K562 (cell line): ENCODE measurements around the gene FRAT2. TPM values are rescaled to one million over a fixed set of nuclear protein-coding genes. Genes with fewer than 3 reads are reported as not detected.

ENCODE experiments used
- ATAC-seq: fragments of 200-7000 bp; cut with Tn5 transposase; 3 replicates; pipeline ENCODE4 v1.9.1; 2020; ENCODE audit warnings: moderate library complexity
- BruUV-seq: library from RNA; stranded (reverse); fragments of 400-500 nt; replicated peaks from 2 replicates; lab custom pipeline; 2021; lab: Mats Ljungman, UMichigan
- CTCF ChIA-PET: fragments of 300-600 bp; formaldehyde crosslinking; extraction: SDS; loops from one replicate; lab custom pipeline; 2021; ENCODE audit warnings: low intra/inter-chr PET ratio; lab: Yijun Ruan, JAX
- POLR2A ChIA-PET: fragments of 300-600, 350-650 bp; sonication (Branson Sonifier 250); formaldehyde crosslinking; extraction: SDS; loops from one replicate; lab custom pipeline; 2021; ENCODE audit warnings: antibody characterized with exemption, inconsistent platforms; lab: Yijun Ruan, JAX
- DNase-seq, 4 experiments: peaks; one replicate each; pipeline versions ENCODE4 v3.0.0 to v3.0.0-alpha.2; 2011 to 2018; ENCODE audit warnings: low spot score in 3 of 4, mixed read lengths in 3 of 4; ENCODE audit errors: extremely low read depth in 1 of 4
- FAIRE-seq: peaks from 2 replicates; lab custom pipeline; 2011; peaks lifted over from hg19 to GRCh38; lab: Jason Lieb, UNC
- H2AFZ ChIP-seq: 2 replicates; pipeline ENCODE4 v1.6.0; 2011; ENCODE audit warnings: low read depth, low read length, control low read depth, inconsistent platforms
- H3K27ac ChIP-seq: fragments of 200-600 bp; 3 replicates; pipeline ENCODE4 v1.8.0; 2011; ENCODE audit warnings: low read depth, mild to moderate bottlenecking, control low read depth, inconsistent platforms, low read length, moderate library complexity, mixed read lengths; ENCODE audit errors: extremely low read depth
- H3K27me3 ChIP-seq, 2 experiments: fragments of 300-600 bp in 1 of 2; 2 replicates in 1 of 2; 3 replicates in 1 of 2; pipeline versions ENCODE4 v1.6.0 to v1.8.0; 2011; ENCODE audit warnings: inconsistent platforms in 2 of 2, low read length in 2 of 2, mild to moderate bottlenecking in 1 of 2, mixed read lengths in 1 of 2, moderate library complexity in 1 of 2; ENCODE audit not compliant: control insufficient read depth in 2 of 2, insufficient read depth in 2 of 2
- H3K36me3 ChIP-seq: fragments of 300-600 bp; 3 replicates; pipeline ENCODE4 v1.8.0; 2011; ENCODE audit warnings: mild to moderate bottlenecking, low read length, inconsistent platforms; ENCODE audit not compliant: control insufficient read depth, insufficient read depth
- H3K4me1 ChIP-seq, 2 experiments: fragments of 200-600 bp in 1 of 2; replicated peaks in 1 of 2; 2 replicates in 1 of 2; 3 replicates in 1 of 2; pipeline versions ENCODE4 v1.5.1 to v1.8.0; 2011; ENCODE audit warnings: inconsistent platforms in 2 of 2, low read length in 2 of 2, mild to moderate bottlenecking in 1 of 2, mixed read lengths in 1 of 2, moderate library complexity in 1 of 2; ENCODE audit not compliant: control insufficient read depth in 2 of 2, insufficient read depth in 2 of 2
- H3K4me2 ChIP-seq: 2 replicates; pipeline ENCODE4 v1.6.1; 2011; ENCODE audit warnings: low read length, control low read depth, inconsistent platforms, mixed read lengths; ENCODE audit not compliant: insufficient read depth
- H3K4me3 ChIP-seq: fragments of 200-600 bp; sonication (generic), shearing (Covaris generic); 2 replicates; pipeline ENCODE4 v1.5.1; 2016; ENCODE audit warnings: control low read depth, inconsistent platforms
- H3K79me2 ChIP-seq: fragments of 200-600 bp; 3 replicates; pipeline ENCODE4 v1.8.0; 2011; ENCODE audit warnings: low read length, inconsistent platforms; ENCODE audit not compliant: control insufficient read depth, insufficient read depth
- H3K9ac ChIP-seq, 2 experiments: 2 replicates each; pipeline versions ENCODE4 v1.6.0 to v1.6.1; 2011; ENCODE audit warnings: low read depth in 2 of 2, low read length in 2 of 2, control low read depth in 1 of 2, inconsistent platforms in 1 of 2, mild to moderate bottlenecking in 1 of 2, mixed read lengths in 1 of 2; ENCODE audit not compliant: insufficient read depth in 1 of 2
- H3K9me1 ChIP-seq: one replicate; pipeline ENCODE4 v1.6.0; 2011; ENCODE audit warnings: inconsistent platforms, mild to moderate bottlenecking, low read length, moderate library complexity; ENCODE audit not compliant: control insufficient read depth, insufficient read depth
- H3K9me3 ChIP-seq: replicated peaks from 2 replicates; pipeline ENCODE4 v1.5.1; 2011; ENCODE audit warnings: low read depth, low read length, inconsistent platforms; ENCODE audit not compliant: control insufficient read depth, insufficient read depth
- H4K20me1 ChIP-seq: replicated peaks from 2 replicates; pipeline ENCODE4 v1.6.1; 2011; ENCODE audit warnings: low read length, inconsistent platforms, mixed read lengths; ENCODE audit not compliant: control insufficient read depth, insufficient read depth
- MIER1 ChIP-seq: fragments of 450-650 bp; IDR thresholded peaks from 2 replicates; pipeline ENCODE4 v1.6.1; 2016; ENCODE audit warnings: antibody characterized with exemption, mild to moderate bottlenecking, low read depth
- MYC ChIP-seq, 2 experiments: fragments of 250-450 bp in 1 of 2; sonication (Bioruptor Pico) in 1 of 2; IDR thresholded peaks; 2 replicates each; pipeline versions ENCODE4 v1.5.1 to v1.6.1; 2012 to 2021; ENCODE audit warnings: low read depth in 2 of 2, borderline replicate concordance in 1 of 2, improper control_type of control experiment in 1 of 2, low read length in 1 of 2, mild to moderate bottlenecking in 1 of 2, moderate library complexity in 1 of 2
- NCOA6 ChIP-seq: fragments of 450-650 bp; IDR thresholded peaks from 2 replicates; pipeline ENCODE4 v1.6.1; 2017; ENCODE audit warnings: mild to moderate bottlenecking
- PHTF2 ChIP-seq: fragments of 250-450 bp; sonication (Bioruptor Pico); IDR thresholded peaks from 2 replicates; pipeline ENCODE4 v1.5.0; 2021; ENCODE audit warnings: mild to moderate bottlenecking
- RBBP5 ChIP-seq: fragments of 200-600 bp; sonication (generic); IDR thresholded peaks from 2 replicates; pipeline ENCODE4 v1.6.1; 2012; ENCODE audit warnings: borderline replicate concordance, mild to moderate bottlenecking, low read length, control low read depth, inconsistent platforms; ENCODE audit not compliant: insufficient read depth, poor library complexity, severe bottlenecking
- RBFOX2 ChIP-seq: fragments of 200-400 bp; formaldehyde crosslinking; IDR thresholded peaks from 2 replicates; pipeline ENCODE4 v1.6.1; 2017; ENCODE audit warnings: low read depth, mild to moderate bottlenecking, low read length, moderate library complexity
- ZBTB7A ChIP-seq: IDR thresholded peaks from 2 replicates; pipeline ENCODE4 v1.6.1; 2011; ENCODE audit warnings: low read depth, mild to moderate bottlenecking, low read length, moderate library complexity, borderline replicate concordance; ENCODE audit not compliant: control insufficient read depth
- ZFX ChIP-seq: sonication (generic); formaldehyde crosslinking; IDR thresholded peaks from 2 replicates; pipeline ENCODE4 v1.8.0; 2022; ENCODE audit warnings: mild to moderate bottlenecking, missing genetic modification reagents, moderate library complexity
- WGBS: fragments of 100-300 bp; shearing (Covaris generic); methylation state at CpG from one replicate; pipeline ENCODE4 v1.1.6; 2016; ENCODE audit warnings: low coverage, mixed read lengths; ENCODE audit not compliant: insufficient coverage; ENCODE audit errors: missing lambda C conversion rate; 5-methylcytosine and 5-hydroxymethylcytosine counted together
- in situ Hi-C: fragments of 300-500 bp; cut with MboI; formaldehyde crosslinking; loops from 4 replicates; pipeline ENCODE4 v1.15.0; 2018; ENCODE audit warnings: inconsistent platforms, mixed read lengths
- intact Hi-C: fragments of 100-400 bp; cut with micrococcal nuclease; formaldehyde crosslinking; loops from 2 replicates; pipeline ENCODE4 v1.14.2; 2022
- polyA plus RNA-seq, 8 experiments: library from polyadenylated mRNA; depleted of rRNA in 4 of 8; stranded (reverse) in 5 of 8; unstranded in 3 of 8; fragments of >200 nt; fragmentation: Nextera tagmentation in 2 of 8; fragmentation: Illumina TruSeq in 1 of 8; extraction: Ambion mirVana in 2 of 8; extraction: Trizol in 1 of 8; gene quantifications; 2 replicates each; pipeline versions ENCODE4 v1.2.1 to v1.2.3, GENCODE V29; 2011 to 2014; ENCODE audit warnings: inconsistent platforms in 1 of 8, missing spikeins in 1 of 8
- total RNA-seq, 7 experiments: library from RNA; depleted of rRNA in 6 of 7; stranded (reverse); fragments of >200 nt in 6 of 7; fragmentation: Illumina TruSeq in 2 of 7; extraction: Trizol in 2 of 7; gene quantifications; 2 replicates each; pipeline versions ENCODE4 v1.2.1 to v1.2.3, GENCODE V29; 2011 to 2021; ENCODE audit warnings: low replicate concordance in 1 of 7
- TF ChIP-seq, protein P1 (sequence below): fragments of 450-650 bp; IDR thresholded peaks from 2 replicates; pipeline ENCODE4 v1.6.1; 2016
- TF ChIP-seq, protein P2 (sequence below): sonication (generic); formaldehyde crosslinking; IDR thresholded peaks from 2 replicates; pipeline ENCODE4 v1.4.0; 2020; ENCODE audit warnings: mild to moderate bottlenecking, missing genetic modification reagents
- TF ChIP-seq, protein P3 (sequence below): fragments of 250-450 bp; sonication (Bioruptor Pico); IDR thresholded peaks from 2 replicates; pipeline ENCODE4 v1.8.0; 2021; ENCODE audit warnings: mild to moderate bottlenecking, moderate library complexity
- TF ChIP-seq, protein P4 (sequence below): fragments of 250-450 bp; sonication (Bioruptor Pico); IDR thresholded peaks from 2 replicates; pipeline ENCODE4 v1.8.0; 2021; ENCODE audit warnings: moderate library complexity, mild to moderate bottlenecking, inconsistent platforms

FRAT2 gene
- total and polyA plus RNA-seq, 9 of the 15 experiments (the other 6 are each of a cell fraction or from before 2014, with no cell fraction given): 4.3 to 31.7 (median 19.5) TPM

DNA sequence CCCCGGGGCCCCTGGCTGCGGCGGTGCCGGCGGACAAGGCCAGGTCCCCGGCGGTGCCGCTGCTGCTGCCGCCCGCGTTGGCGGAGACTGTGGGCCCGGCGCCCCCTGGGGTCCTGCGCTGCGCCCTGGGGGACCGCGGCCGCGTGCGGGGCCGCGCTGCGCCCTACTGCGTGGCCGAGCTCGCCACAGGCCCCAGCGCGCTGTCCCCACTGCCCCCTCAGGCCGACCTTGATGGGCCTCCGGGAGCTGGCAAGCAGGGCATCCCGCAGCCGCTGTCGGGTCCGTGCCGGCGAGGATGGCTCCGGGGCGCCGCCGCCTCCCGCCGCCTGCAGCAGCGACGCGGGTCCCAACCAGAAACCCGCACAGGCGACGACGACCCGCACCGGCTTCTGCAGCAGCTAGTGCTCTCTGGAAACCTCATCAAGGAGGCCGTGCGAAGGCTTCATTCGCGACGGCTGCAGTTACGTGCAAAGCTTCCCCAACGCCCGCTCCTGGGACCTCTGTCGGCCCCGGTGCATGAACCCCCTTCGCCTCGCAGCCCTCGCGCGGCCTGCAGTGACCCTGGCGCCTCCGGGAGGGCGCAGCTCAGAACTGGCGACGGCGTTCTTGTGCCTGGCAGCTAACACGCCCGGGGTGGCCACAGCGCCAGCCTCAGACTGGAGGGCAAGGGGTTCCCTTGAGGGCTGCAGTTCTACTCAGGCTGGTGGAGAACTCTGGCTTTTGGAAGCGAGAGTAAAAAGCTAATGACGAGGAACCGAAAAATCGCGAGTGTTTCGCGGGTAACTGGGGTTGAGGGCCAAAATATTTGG, 14.7 kb downstream of the FRAT2 start:
- ChIA-PET CTCF (no interaction called here), POLR2A (interaction anchor here (0.6 to 1.5 kb wide), 7 partner anchors 8 to 820 kb away, joined by 3 to 9 read pairs (median 3); no protein-coding TSS in a partner anchor)
- Histone ChIP-seq H3K9ac (peak overlapping the region in 1 of 2 experiments; percentile 100; a peak in 3 of 4 replicates), H3K9me1 (no peaks in the 10 kb centered on the region), H3K4me1 (peaks cover 7 to 25% of the 10 kb centered on the region in 2 experiments), H3K36me3 (no peaks in the 10 kb centered on the region), H4K20me1 (no peaks in the 10 kb centered on the region), H3K27ac (no peak overlapping the region; the same call in 2 of the 3 replicates), H2AFZ (peak overlapping the region; percentile 24; the same call in 1 of the 2 replicates), H3K27me3 (no peaks in the 10 kb centered on the region), H3K4me3 (peak overlapping the region; percentile 75), H3K9me3 (no peaks in the 10 kb centered on the region), H3K79me2 (peaks cover 9% of the 10 kb centered on the region; the same call in 1 of the 3 replicates), H3K4me2 (peak overlapping the region; percentile 97)
- intact Hi-C loops (no loop called here), in situ Hi-C loops (no loop called here)
- no peak for FAIRE-seq
- WGBS: 40% methylated on average over 35 of the region's 83 CpGs
- BruUV-seq: no TSS peak
- DNase-seq: peak in 2 of 4 experiments; percentile 42 to 43
- ATAC-seq: no peak; the same call in 1 of the 3 replicates
- peak; percentile 22; the same call in 1 of the 2 replicates for TF ChIP-seq ZFX (CRISPR knock-in tag)
- TF ChIP-seq RBFOX2: 0 out of 2 replicates have a peak, but pooled peaks have one; percentile 10
- TF ChIP-seq MYC (IDR thresholded peaks at IDR 0.05; ENCODE audit: low read depth, low read length): 0 out of 2 replicates have a peak, but pooled peaks have one; percentile 4
- no peak for TF ChIP-seq MYC (CRISPR knock-in tag; IDR thresholded peaks at IDR 0.05; ENCODE audit: borderline replicate concordance, low read depth)
- peak; percentile 72 for TF ChIP-seq RBBP5
- no peak for TF ChIP-seq MIER1
- TF ChIP-seq NCOA6: no peak
- TF ChIP-seq, protein P1, sequence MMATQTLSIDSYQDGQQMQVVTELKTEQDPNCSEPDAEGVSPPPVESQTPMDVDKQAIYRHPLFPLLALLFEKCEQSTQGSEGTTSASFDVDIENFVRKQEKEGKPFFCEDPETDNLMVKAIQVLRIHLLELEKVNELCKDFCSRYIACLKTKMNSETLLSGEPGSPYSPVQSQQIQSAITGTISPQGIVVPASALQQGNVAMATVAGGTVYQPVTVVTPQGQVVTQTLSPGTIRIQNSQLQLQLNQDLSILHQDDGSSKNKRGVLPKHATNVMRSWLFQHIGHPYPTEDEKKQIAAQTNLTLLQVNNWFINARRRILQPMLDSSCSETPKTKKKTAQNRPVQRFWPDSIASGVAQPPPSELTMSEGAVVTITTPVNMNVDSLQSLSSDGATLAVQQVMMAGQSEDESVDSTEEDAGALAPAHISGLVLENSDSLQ: no peak
- no peak for TF ChIP-seq PHTF2 (CRISPR knock-in tag)
- TF ChIP-seq, protein P2, sequence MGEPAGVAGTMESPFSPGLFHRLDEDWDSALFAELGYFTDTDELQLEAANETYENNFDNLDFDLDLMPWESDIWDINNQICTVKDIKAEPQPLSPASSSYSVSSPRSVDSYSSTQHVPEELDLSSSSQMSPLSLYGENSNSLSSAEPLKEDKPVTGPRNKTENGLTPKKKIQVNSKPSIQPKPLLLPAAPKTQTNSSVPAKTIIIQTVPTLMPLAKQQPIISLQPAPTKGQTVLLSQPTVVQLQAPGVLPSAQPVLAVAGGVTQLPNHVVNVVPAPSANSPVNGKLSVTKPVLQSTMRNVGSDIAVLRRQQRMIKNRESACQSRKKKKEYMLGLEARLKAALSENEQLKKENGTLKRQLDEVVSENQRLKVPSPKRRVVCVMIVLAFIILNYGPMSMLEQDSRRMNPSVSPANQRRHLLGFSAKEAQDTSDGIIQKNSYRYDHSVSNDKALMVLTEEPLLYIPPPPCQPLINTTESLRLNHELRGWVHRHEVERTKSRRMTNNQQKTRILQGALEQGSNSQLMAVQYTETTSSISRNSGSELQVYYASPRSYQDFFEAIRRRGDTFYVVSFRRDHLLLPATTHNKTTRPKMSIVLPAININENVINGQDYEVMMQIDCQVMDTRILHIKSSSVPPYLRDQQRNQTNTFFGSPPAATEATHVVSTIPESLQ (CRISPR knock-in tag): no peak
- TF ChIP-seq, protein P3, sequence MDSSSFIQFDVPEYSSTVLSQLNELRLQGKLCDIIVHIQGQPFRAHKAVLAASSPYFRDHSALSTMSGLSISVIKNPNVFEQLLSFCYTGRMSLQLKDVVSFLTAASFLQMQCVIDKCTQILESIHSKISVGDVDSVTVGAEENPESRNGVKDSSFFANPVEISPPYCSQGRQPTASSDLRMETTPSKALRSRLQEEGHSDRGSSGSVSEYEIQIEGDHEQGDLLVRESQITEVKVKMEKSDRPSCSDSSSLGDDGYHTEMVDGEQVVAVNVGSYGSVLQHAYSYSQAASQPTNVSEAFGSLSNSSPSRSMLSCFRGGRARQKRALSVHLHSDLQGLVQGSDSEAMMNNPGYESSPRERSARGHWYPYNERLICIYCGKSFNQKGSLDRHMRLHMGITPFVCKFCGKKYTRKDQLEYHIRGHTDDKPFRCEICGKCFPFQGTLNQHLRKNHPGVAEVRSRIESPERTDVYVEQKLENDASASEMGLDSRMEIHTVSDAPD (CRISPR knock-in tag): no peak
- TF ChIP-seq, protein P4, sequence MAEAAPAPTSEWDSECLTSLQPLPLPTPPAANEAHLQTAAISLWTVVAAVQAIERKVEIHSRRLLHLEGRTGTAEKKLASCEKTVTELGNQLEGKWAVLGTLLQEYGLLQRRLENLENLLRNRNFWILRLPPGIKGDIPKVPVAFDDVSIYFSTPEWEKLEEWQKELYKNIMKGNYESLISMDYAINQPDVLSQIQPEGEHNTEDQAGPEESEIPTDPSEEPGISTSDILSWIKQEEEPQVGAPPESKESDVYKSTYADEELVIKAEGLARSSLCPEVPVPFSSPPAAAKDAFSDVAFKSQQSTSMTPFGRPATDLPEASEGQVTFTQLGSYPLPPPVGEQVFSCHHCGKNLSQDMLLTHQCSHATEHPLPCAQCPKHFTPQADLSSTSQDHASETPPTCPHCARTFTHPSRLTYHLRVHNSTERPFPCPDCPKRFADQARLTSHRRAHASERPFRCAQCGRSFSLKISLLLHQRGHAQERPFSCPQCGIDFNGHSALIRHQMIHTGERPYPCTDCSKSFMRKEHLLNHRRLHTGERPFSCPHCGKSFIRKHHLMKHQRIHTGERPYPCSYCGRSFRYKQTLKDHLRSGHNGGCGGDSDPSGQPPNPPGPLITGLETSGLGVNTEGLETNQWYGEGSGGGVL: no peak
- peak; percentile 66; the same call in 1 of the 2 replicates for TF ChIP-seq ZBTB7A
